OCI-LY3 (cell line): Measurements from ENCODE around the gene FOSL1.

Source experiments
- CTCF ChIP-seq: fragments of 200-600, 300-600 bp; sonication (generic); IDR thresholded peaks from 2 replicates; pipeline ENCODE4 v1.5.1; 2014; ENCODE audit warnings: antibody characterized with exemption, low read length, low read depth
- EZH2phosphoT487 ChIP-seq: fragments of 200-600 bp; shearing (Covaris generic); IDR thresholded peaks from 2 replicates; pipeline ENCODE4 v1.6.1; 2018; ENCODE audit warnings: antibody characterized with exemption, mixed run types, low read depth

- no peak for TF ChIP-seq CTCF
- TF ChIP-seq EZH2phosphoT487: no peak
Observed at GRCh38 chr11:65895482-65895981, 4.7 kb downstream of the FOSL1 start.
